Stimulated activated CD8-positive, alpha-beta memory T cell treated with anti-CD3 and anti-CD28 coated beads, Interleukin-15, amount 100 ng/mL, for 1 hour (primary cell): ENCODE data around the gene ADAMTS9.

ENCODE experiments used
- DNase-seq: peaks from one replicate; pipeline ENCODE4 v3.0.0-alpha.2; 2020; ENCODE audit warnings: low read depth

The ADAMTS9 gene, protein sequence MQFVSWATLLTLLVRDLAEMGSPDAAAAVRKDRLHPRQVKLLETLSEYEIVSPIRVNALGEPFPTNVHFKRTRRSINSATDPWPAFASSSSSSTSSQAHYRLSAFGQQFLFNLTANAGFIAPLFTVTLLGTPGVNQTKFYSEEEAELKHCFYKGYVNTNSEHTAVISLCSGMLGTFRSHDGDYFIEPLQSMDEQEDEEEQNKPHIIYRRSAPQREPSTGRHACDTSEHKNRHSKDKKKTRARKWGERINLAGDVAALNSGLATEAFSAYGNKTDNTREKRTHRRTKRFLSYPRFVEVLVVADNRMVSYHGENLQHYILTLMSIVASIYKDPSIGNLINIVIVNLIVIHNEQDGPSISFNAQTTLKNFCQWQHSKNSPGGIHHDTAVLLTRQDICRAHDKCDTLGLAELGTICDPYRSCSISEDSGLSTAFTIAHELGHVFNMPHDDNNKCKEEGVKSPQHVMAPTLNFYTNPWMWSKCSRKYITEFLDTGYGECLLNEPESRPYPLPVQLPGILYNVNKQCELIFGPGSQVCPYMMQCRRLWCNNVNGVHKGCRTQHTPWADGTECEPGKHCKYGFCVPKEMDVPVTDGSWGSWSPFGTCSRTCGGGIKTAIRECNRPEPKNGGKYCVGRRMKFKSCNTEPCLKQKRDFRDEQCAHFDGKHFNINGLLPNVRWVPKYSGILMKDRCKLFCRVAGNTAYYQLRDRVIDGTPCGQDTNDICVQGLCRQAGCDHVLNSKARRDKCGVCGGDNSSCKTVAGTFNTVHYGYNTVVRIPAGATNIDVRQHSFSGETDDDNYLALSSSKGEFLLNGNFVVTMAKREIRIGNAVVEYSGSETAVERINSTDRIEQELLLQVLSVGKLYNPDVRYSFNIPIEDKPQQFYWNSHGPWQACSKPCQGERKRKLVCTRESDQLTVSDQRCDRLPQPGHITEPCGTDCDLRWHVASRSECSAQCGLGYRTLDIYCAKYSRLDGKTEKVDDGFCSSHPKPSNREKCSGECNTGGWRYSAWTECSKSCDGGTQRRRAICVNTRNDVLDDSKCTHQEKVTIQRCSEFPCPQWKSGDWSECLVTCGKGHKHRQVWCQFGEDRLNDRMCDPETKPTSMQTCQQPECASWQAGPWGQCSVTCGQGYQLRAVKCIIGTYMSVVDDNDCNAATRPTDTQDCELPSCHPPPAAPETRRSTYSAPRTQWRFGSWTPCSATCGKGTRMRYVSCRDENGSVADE (N-terminal part only)

DNA sequence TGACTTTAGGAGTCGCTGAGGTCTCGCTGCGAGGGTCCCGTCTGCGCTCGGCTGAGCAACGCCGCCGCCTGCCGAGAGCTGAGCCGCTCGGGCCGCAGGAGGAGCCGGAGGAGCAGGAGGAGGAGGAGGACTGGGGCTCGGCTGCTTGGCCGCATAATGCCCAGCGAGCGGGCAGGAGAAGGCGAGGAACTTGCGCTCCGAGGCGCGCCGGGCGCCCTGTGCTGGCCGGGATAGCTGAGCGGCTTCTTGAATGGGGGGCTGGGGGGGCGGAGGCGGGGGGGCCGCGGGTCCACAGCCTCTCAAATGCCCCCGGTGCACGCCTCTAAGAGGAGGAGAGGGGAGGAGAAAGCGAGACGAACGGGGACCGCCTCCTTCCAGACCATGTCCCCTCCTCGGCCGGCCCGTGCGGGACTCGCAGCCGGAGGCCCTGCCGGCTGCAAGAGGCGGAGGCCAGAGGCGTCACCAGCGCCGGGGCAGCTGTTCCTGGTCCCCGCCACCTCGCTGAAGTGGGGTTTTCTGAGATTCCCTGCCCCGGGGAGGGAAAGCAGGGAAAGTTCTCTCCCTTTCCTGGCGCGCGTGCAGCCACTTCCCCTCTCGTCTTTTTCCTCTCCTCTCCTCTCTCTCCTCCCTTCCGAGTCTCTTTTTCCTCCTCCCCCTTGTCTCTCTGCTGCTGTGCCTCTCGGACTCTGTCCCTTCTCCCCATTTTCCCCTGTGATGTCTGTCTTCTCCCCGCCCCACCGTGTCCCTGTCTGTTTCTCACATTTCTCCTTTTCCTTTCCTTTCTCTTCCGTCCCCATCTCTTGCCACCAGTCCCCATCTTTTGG lies at the start of gene ADAMTS9:
Gene ADAMTS9, minus strand, starts transcription at position 220 of the 824 bp plus-strand sequence. CDS start 343 bp downstream, outside the sequence.
- DNase-seq = no peak

DNA sequence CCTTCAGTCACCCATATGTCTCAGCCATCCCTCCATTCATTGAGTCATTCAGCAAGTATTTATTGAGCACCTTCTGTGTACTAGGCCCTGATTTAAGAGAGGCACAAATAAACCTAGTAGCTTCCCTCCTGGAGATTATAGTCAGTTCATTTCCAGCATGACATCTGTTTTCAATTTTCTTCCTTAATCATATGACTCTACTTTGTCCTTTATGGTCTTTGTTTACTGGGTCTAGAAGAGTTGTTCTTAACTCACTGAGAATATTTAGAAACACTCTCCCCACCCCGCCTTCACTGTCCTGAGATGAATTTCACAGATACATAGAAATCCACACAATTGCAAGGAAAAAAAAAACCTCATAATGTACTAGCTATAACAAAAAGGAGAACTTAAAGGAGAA lies 44.8 kb upstream of the ADAMTS9 start:
- DNase-seq = no peak

DNA sequence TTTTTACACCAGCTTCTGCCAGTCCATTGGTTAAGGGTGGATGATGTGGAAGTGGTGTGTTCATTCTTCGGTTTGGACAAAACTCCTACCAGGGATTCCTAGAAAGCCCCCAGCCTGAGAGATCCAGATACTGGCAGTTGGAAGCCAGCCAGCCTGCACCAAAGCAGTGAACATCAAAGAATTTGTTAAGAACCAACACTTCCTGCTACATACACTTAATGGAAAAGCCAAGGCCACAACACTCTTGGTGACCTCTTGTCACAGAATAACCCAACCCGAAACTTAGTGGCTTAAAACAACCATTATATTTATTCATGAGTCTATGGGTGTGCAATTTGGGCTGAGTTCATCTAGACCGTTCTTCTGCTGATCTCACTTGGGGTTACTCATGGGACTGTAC lies 42.9 kb upstream of the ADAMTS9 start:
- DNase-seq = no peak

- DNase-seq = no peak
Observed at GRCh38 chr3:64728994-64729393, 41.2 kb upstream of the ADAMTS9 start.

DNA sequence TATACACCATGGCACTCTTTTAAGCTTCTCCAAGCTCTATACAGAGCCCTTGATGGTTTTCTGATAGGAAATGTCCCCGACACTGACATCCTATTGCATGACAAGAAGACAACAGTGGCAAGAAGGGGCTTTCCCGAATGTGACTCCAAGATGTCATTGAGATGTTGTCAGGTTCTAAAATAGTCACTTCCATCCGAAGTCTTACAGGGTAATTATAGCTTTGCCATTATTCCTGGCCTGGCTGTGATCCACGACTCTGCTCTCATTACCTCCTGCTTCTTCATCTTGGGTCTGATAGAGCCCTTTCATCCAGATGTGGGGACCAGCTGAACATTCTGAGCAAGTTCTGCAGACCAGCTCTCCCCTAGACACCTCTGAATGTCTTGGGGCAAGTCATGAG lies 40.6 kb upstream of the ADAMTS9 start:
- no peak for DNase-seq

DNA sequence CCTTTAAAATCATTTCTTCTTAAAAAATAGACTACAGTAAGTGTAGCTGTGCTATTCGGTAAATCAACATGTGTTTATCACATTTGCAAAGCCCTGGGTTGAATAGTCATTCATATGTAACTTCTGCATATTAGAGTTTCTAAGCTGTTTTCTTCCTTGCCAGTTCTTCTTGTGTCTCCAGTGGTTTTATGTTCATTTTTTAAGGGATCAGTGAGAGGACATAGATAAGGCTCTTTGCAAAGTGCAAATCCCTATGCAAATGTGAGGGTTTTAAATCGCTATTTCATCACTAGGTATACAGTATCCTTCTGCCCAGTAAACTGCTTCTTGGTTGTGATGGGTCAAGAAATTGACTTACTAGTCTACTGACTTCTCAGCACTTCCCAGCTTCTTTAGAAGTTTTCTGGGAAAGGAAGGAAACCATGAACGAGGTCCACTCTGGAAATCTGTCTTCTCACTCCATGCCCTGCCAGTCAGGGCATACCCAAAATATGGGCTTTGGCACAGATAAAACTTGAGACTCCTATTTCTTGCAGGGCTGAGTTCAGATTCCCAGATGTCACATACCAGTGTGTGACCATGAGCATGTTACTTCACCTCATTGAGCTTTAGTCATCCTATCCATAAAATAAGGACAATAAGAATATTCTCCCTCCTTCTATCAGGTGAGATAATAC lies 38.8 kb upstream of the ADAMTS9 start:
- no peak for DNase-seq

GRCh38 chr3:64718976-64719375 lies 31.2 kb upstream of the ADAMTS9 start:
- DNase-seq = no peak

DNA sequence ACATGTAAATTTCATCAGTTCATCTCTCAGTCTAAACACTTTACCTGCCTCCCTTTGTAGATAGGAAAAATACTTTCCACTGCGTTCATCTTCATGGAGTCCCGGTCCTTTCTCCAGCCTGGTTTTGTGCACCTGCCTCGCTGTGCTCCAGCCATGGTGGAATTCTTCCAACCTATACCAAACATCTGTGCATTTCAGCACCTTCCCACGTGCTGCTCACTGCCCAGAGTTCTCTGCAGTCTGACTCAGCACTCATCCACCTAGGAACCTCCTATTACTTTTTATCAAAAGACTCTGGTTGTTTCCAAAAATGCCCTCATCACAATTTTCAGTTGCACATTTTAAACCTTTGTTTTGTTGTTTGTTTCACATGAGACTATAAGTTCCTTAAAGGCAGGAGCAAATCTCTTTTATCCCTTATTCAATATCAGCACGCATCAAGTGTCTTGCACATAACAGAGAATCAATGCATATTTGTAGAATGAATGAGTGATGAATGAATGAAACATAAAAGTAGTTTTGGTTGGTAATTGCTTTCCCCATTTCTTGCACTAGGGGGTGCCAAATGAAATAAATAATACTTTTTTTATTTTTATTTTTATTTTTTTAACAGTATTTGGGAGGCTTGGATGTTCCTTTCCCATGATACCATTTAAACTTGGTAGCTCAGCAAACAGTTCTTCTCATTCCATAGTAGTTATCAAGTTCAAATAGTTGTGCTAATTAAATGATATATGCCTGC lies 30.2 kb upstream of the ADAMTS9 start:
- no peak for DNase-seq

DNA sequence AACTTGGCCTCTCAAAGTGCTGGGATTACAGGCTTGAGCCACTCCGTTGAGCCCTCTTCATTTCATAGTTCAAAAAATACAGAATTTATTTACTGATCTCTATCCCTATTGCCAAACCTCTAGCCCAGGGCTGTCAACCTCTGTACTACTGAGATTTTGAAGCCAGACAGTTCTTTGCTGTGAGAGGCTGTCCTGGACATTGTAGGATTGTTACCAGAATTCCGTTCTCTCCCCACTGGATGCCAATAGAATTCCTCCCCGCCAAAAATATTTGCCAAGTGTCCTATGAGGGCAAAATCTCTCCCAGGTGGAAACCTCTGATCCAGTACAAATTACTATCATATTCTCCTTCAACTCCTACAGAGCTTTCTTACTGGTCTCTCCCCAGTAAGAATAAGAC lies 29.6 kb upstream of the ADAMTS9 start:
- no peak for DNase-seq

DNA sequence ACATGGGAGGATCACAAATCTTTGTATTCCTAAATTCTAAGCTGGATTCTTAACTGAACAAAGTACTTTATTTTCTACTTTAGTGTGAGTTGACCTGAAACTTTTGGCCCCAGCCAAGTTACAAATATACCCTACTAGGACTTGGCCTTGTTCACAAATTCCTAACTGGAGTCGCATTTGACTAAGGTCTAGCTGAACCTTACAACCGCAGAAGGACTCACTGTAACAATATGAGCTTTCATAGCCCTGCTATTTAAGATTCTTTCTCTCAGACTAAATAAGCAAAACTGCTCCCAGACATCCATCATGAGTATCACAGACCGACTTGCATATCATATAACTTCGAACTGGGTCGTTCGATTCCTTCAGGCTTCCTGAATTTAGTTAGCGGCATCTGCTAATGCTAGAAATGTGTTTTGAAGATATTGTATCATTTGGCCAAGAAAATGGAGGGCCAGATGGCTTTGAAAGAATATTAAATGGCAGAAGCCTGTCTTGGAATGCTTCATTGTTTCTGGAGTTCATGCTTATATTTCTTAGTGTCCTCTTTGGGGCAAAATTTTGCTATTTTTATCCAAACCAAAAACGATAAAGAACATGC lies 28.4 kb upstream of the ADAMTS9 start:
- no peak for DNase-seq

- DNase-seq = no peak
Observed at GRCh38 chr3:64715211-64715982, 27.6 kb upstream of the ADAMTS9 start.

DNA sequence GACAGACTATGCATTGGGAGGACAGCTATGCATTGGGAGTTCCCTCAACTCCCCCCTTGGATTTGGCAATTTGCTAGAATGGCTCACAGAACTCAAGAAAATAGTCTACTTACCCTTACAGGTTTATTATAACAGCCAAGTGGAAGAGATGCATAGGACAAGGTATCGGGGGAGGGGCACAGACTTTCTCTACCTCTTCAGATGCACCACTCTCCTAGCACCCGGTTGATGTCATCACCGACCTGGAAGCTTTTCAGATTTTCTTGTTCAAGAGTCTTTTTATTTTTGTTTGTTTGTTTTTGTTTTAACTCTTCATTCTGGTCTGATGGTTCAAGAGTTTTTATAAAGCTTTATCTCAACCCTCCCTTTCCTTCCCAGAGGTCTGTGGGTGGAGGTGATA lies 20.7 kb upstream of the ADAMTS9 start:
- DNase-seq = no peak

- no peak for DNase-seq
Observed at GRCh38 chr3:64705946-64706345, 18.1 kb upstream of the ADAMTS9 start.

DNA sequence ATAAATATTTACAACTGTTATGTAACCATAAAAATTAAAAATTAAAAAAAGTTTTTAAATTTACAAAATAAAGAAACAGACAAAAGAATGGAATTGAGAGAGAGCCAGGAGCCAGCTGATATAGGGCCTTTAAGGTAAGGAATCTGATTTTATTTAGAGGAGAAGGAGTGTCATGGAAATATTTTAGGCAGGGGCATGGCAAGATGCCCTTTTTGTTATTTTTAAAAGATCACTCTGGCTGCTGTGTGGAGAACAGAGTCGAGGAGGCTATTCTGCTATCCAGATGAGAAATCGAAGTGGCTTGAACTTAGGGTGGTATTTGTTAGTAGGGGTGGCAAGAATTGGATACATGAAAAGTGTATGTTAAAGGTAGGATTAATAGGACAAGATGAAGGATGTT lies 9.1 kb upstream of the ADAMTS9 start:
- no peak for DNase-seq

DNA sequence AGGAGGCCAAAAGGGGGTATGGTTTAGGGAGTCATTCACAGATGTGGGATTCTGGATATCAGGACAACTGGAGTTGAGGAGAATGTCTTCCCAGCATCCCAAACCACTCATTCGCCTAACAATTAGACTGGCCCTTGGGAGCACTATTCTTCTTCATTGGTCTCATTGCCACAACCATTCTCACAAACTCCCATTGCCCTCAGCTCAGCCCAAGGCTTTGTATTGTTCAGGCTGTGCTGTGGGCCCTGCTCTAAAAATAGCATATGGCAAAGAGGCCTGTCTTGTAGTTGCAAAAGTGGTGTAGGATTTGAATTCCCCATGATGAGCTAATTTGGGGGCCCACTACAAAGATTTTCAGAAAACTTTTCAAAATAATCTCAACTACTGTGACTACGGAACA lies 6.3 kb upstream of the ADAMTS9 start:
- no peak for DNase-seq

- DNase-seq = no peak
Observed at GRCh38 chr3:64693031-64693430, 5.2 kb upstream of the ADAMTS9 start.

- DNase-seq = no peak
Observed at GRCh38 chr3:64691051-64691450, 3.3 kb upstream of the ADAMTS9 start.

DNA sequence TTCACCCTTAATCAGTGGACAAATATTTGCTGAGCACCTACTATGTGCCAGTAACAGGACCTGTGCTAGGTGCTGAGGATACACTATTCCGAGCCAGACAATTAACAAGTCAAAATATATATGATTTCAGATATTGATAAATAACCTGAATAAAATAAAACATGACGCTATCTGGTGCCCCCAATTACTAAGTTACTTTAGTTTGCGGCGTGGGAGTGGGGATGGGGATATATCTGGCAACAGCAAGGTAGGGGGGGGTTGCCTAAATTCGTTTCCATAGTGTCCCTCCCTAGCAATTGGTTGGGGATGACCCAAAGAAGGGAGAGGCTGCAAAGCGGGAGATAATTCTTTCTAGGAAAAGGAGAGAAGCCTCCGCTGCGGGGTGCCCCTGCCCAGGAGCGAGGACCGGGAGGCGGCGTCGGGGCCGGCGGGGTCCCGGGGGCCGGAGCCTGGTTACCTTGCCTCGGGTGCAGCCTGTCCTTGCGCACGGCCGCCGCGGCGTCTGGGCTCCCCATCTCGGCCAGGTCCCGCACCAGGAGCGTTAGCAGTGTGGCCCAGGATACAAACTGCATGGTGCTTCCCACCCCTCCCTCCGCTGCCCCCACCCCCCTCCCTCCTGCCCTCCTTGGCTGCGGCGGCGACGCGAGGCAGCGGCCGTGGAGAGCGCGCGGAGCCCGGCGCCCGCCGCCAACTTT lies 567 bp downstream of the ADAMTS9 start:
- no peak for DNase-seq
